HUES6 (cell line): ENCODE measurements around the gene GLYATL1B.
"Not testable (repeated sequence)": the region's sequence is repeated elsewhere in the genome, so short reads cannot be mapped to it uniquely, and the experiment has no call there.

Experiments
- H3K27ac ChIP-seq: 2 replicates; pipeline ENCODE4 v1.7.0; 2013; ENCODE audit warnings: low read depth, mild to moderate bottlenecking, low read length, inconsistent platforms
- H3K27me3 ChIP-seq: 2 replicates; pipeline ENCODE4 v1.6.1; 2013; ENCODE audit warnings: low read length; ENCODE audit not compliant: control insufficient read depth, insufficient read depth
- H3K36me3 ChIP-seq: 2 replicates; pipeline ENCODE4 v1.6.1; 2013; ENCODE audit warnings: low read length; ENCODE audit not compliant: control insufficient read depth, insufficient read depth
- H3K4me1 ChIP-seq: 2 replicates; pipeline ENCODE4 v1.6.1; 2013; ENCODE audit warnings: low read length; ENCODE audit not compliant: control insufficient read depth, insufficient read depth
- H3K4me3 ChIP-seq: 2 replicates; pipeline ENCODE4 v1.5.1; 2013; ENCODE audit warnings: low read depth, low read length
- H3K9ac ChIP-seq: one replicate; pipeline ENCODE4 v1.6.1; 2013; ENCODE audit warnings: mild to moderate bottlenecking, low read length
- H3K9me3 ChIP-seq: 2 replicates; pipeline ENCODE4 v1.6.1; 2013; ENCODE audit warnings: low read depth, low read length; ENCODE audit not compliant: control insufficient read depth, insufficient read depth

The GLYATL1B gene

DNA sequence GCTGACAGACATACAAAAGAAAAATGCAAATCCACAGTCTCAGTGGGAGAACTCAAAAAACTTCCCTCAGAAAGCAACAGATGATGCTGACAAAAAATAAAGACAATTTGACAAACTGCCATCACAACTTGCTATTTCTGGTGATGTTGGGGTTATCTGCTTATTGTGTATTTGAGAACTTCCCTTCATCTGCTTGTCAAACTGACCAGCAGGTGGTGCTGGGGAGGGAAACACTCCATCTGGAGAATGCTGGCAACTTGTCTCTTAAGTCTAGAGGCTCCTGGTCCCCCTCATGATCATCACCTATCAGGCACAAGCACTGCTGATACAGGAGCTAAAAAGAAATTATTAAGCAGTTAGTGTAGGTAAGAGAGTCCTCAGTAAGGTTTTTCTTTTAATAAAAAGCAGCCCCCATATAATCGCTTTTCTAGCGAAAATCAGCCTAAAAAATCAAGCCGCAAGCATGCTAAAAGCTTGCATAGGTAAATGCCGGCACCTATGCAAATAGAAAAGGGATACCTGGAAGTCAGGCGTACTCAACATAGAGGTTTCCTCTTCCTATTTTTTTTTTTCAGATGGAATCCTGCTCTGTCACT lies 11.1 kb downstream of the GLYATL1B start:
- H3K4me1 ChIP-seq = peaks cover 27% of the 10 kb centered on the region
- no peaks in the 10 kb centered on the region for H3K9me3 ChIP-seq
- no peaks in the 10 kb centered on the region; the same call in 1 of the 2 replicates for H3K27me3 ChIP-seq
- no peaks in the 10 kb centered on the region for H3K36me3 ChIP-seq
- no peak overlapping the region for H3K27ac ChIP-seq
- H3K9ac ChIP-seq = no peak overlapping the region
- no peak overlapping the region for H3K4me3 ChIP-seq

DNA sequence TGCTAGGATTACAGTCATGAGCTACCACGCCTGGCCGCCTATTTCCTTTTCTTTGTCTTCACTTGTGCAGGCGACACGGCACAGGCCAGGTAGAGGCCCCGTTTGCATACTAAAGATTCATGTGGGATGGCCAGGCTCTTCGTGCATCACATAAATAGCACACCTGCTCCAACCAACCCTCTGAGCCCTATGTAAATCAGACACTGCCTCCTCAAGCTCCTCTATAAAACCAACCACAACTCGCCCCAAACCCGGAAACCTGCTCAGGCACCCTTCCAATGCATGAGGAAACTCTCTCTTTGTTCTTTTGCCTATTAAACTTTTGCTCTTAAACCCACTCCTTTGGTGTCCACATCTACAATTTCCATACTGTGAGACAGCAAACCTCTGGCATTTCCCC lies 11.8 kb downstream of the GLYATL1B start:
- not testable (repeated sequence) for H3K36me3 ChIP-seq, H3K4me3 ChIP-seq, H3K9ac ChIP-seq, H3K27me3 ChIP-seq, H3K27ac ChIP-seq, H3K9me3 ChIP-seq
- H3K4me1 ChIP-seq = peaks cover 25% of the 10 kb centered on the region

DNA sequence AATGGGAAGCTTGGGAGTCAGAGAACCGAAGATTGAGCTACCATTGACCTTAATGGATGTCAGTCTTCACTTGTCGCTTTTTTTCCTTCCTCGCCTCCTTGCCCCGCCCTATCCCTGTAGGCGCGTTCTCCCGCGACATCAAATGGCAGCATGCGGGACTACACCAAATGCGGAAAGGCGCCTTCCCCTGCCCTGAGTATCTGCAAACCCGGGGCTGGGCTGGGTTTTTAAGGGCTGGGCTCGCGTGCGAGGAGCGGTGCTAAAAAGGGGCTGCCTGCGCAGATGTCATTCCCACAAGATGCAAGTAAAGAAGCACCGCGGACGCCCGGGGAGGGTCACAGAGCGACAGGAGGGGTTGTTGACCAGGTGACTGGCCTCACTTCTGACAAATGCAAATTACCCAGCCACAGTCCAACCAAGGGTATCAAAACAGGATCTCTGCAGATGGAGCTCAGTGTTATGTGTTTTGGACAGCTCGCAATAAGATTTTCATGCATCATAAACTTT lies 16.2 kb downstream of the GLYATL1B start:
- Histone ChIP-seq H3K9ac (peak overlapping the region; percentile 48), H3K27me3 (peaks cover 29% of the 10 kb centered on the region), H3K4me1 (peaks cover 9% of the 10 kb centered on the region), H3K36me3 (no peaks in the 10 kb centered on the region), H3K27ac (no peak overlapping the region), H3K4me3 (peak overlapping the region; percentile 59), H3K9me3 (no peaks in the 10 kb centered on the region)

DNA sequence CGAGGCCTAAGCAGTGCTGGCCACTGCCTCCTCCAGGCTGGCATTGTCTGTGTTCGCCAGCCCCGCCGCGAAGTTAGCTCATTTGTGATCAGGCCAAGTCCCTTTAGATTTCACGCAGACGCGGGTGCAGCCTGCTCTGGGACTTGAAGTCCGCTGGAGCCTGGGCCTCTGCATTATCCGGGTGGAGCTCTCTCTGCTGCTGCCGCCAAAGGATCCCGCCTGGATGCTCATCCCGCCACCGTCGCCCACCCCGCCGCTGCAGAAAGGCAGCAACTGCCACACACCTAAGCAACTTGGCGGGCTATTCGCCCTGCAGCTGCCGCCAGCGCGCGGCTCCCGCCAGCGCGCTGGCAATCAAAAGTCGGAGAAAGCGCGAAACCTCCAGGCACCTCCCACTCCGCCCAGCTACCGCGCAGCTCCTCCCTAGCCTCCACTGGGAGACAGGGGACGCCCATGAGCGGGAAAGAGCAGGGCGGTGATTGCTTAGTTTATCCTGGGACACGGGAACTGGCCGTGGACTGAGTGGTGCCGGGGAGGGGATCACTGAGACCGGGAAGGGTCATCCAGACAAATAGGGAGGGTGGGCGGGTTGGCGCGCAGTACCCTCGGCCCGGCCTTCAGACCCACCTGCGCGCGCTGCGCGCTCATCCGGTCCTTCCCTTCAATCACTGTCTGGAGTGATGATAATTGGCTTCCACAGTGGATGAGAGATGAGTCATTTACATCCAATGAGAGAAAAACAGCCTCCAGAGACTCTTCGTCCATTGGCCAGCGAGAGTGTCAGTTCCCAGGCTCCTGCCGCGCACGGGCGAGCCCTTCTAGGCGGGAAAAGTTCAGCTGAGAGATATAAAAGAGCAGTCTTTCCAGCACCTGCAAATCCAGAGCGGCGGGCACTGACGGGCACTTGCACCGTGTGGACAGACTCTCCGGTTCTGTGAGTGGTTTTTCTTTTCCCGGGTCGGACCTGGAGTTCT lies 20.5 kb downstream of the GLYATL1B start, which contains the start of gene FAM111B:
Gene FAM111B (plus strand): TSS at position 875 of the 974 bp plus-strand sequence. CDS start 2,389 bp downstream, outside the sequence.
- H3K27me3 ChIP-seq = peaks cover 41% of the 10 kb centered on the region
- H3K4me3 ChIP-seq = peak within 1 kb of the TSS; percentile 67
- H3K9ac ChIP-seq = peak within 1 kb of the TSS; percentile 84
- peaks cover 11% of the 10 kb centered on the region; the same call in 1 of the 2 replicates for H3K36me3 ChIP-seq
- H3K4me1 ChIP-seq = peaks cover 8% of the 10 kb centered on the region
- H3K9me3 ChIP-seq = no peaks in the 10 kb centered on the region
- no peak within 1 kb of the TSS; the same call in 1 of the 2 replicates for H3K27ac ChIP-seq

DNA sequence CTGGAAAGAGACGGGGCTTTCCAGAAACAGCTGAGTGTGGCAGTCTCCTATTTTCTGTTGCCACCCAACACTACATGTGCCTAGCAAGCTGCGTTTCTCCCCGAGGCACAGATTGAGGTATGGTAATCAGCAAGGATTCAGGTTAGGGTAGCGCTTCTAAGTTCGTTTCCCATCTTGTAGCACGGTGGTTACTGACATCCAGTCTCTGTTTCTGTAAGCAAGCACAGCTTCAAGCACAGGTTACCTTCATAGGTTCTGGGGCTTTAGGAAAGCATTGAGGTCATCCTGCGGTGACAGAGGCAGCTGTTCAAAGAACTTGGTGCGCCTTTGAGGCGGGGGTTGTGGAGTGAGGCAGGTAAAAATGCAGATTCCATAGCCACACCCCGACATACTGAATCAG lies 21.6 kb downstream of the GLYATL1B start:
- H3K4me1 ChIP-seq, H3K9me3 ChIP-seq, H3K27ac ChIP-seq: not testable (repeated sequence)
- peak overlapping the region; percentile 67 for H3K4me3 ChIP-seq
- H3K27me3 ChIP-seq = peaks cover 41% of the 10 kb centered on the region
- H3K9ac ChIP-seq = peak overlapping the region; percentile 84
- H3K36me3 ChIP-seq = peaks cover 15% of the 10 kb centered on the region; the same call in 1 of the 2 replicates

DNA sequence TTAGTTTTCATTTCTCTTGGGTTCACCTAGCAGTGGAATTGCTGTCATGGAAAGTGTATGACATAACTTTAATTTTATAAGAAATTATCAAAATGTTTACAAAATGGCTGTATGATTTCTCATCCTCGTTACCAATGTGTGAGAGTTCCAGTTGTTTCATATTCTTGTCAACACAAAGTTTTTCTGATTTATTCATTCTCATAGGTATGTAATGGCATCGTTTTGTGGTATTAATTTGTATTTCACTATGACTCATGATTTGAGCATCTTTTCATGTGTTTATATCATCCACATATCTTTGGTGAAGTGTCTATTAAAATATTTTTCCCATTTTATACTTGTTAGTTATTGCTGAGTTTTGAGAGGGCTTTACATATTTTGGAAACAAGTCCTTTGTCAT lies 26.4 kb downstream of the GLYATL1B start:
- H3K9ac ChIP-seq = no peak overlapping the region
- peaks cover 56% of the 10 kb centered on the region for H3K36me3 ChIP-seq
- H3K4me3 ChIP-seq = no peak overlapping the region
- peaks cover 10% of the 10 kb centered on the region for H3K27me3 ChIP-seq
- H3K9me3 ChIP-seq = peaks cover 11% of the 10 kb centered on the region
- peaks cover 4% of the 10 kb centered on the region for H3K4me1 ChIP-seq
- H3K27ac ChIP-seq = no peak overlapping the region

DNA sequence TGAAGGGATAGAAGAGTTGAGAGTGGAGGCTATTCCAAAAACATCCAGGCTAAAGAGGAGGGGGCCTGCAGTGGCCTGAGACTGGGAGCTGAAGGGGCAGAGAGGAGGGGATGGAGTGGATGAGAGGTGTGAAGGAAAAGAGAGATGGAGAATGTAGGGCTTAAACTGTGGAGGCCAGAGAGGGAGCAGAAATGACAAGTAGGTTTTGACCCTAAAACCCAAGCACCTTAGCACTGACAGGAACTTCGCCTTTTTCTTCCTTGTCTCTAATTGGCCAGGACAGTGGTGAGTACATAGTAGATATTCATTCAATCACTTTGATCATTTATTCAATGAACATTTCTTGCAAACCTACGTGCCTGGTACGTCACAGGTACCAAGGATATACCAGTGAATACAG lies 28.2 kb downstream of the GLYATL1B start:
- Histone ChIP-seq H3K4me3 (no peak overlapping the region), H3K9me3 (peaks cover 28% of the 10 kb centered on the region), H3K27ac (no peak overlapping the region), H3K9ac (no peak overlapping the region), H3K4me1 (no peaks in the 10 kb centered on the region), H3K36me3 (peaks cover 67% of the 10 kb centered on the region), H3K27me3 (no peaks in the 10 kb centered on the region)

DNA sequence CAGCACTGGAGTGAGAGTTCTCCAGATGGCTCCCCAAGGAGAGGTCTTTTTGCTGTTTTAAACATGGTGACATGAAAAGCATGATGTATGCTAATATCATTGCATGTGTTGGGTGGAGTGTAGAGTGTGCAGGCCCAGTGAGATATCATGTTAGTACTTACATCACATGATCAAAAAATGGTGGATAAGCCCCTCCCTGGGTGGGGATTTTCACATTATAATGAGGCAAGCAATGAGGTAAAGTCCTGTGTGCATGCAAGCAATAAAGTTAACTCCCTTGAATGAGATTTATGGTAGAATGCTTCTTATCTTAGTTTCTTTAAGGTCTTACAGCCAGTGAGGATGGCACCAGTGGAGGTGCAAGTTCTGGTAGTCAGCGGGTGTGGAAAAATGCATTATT lies 29.4 kb downstream of the GLYATL1B start:
- H3K9ac ChIP-seq = no peak overlapping the region

DNA sequence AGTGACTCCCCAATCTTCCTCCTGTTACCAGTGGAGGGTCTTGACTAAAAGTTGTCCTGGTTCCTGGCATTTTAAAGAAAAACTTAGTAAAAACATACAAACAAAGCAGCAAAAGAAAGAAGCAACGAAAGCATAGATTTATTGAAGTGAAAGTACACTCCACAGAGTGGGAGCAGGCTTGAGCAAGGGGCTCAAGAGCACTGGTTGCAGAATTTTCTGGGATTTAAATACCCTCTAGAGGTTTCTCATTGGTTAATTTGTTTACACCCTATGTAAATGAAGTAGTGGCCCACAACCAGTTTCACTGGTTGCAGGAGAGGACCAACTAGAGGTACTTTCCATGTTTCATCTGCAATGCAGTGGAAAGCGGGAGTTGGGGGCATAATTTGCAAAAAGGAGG lies 31.7 kb downstream of the GLYATL1B start:
- H3K9me3 ChIP-seq = peaks cover 38% of the 10 kb centered on the region
- no peak overlapping the region for H3K27ac ChIP-seq
- no peaks in the 10 kb centered on the region for H3K27me3 ChIP-seq
- no peaks in the 10 kb centered on the region for H3K4me1 ChIP-seq
- no peak overlapping the region for H3K4me3 ChIP-seq
- H3K36me3 ChIP-seq = peaks cover 65% of the 10 kb centered on the region
- H3K9ac ChIP-seq = no peak overlapping the region

More for the DNA sequence above, 29.4 kb downstream of the GLYATL1B start:
- H3K9me3 ChIP-seq = peaks cover 33% of the 10 kb centered on the region
- no peak overlapping the region for H3K27ac ChIP-seq
- H3K36me3 ChIP-seq = peaks cover 64% of the 10 kb centered on the region
- H3K4me3 ChIP-seq = no peak overlapping the region
- no peaks in the 10 kb centered on the region for H3K4me1 ChIP-seq
- H3K27me3 ChIP-seq = no peaks in the 10 kb centered on the region

DNA sequence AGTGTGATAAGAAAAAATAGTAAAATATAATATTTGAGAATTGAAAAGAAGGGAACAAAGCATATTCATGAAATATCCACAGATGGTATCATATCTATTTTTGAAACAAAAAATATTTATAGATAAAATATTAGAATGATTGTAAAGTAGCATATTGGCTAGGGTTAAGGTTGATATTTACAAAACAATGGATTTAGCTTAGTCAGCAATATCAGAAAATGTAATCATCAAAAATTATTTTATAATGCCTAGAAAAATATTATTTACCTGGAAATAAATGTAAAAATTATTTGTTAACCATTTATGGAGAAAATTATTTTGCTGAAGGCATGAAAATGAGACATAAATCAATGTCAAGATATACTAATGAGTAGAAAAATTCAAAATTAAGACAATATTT lies 33.7 kb downstream of the GLYATL1B start:
- Histone ChIP-seq H3K9me3 (peaks cover 52% of the 10 kb centered on the region), H3K9ac (no peak overlapping the region), H3K27me3 (no peaks in the 10 kb centered on the region), H3K36me3 (peaks cover 57% of the 10 kb centered on the region), H3K4me1 (no peaks in the 10 kb centered on the region), H3K27ac (no peak overlapping the region), H3K4me3 (no peak overlapping the region)
